ENCODE measurements around the gene ABCD1. TPM values are rescaled to one million over a fixed set of nuclear protein-coding genes. Genes with fewer than 3 reads are reported as not detected.

Gene ABCD1
- total and polyA plus RNA-seq, 4 donors = 4.0 to 10.8 (median 7.6) TPM

DNA sequence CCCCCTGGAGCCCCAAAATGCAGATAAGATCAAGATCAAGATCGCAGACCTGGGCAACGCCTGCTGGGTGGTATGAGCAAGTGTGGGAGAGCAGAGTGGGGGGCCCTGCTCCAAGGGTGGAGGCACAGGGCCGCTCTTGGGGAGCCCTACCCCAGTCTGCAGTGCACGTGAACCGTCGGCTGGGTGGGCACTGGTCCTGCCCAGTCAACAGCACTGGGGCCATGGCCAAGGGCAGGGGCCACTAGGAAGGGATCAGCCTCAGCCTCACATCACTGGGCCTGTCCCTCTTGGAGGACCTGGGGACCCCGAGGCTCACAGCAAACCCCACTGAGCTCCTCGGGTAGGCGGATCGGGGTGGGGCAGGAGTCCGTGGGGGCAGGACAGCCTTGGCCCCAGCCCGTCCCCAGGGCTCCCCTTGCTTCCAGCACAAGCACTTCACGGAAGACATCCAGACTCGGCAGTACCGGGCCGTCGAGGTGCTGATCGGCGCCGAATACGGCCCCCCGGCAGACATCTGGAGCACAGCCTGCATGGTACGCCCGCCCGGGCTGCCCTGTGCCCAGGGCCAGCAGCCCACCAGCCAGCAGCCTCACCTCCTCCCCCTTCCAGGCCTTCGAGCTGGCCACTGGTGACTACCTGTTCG lies 59.8 kb downstream of the ABCD1 start:
- no peak for TF ChIP-seq FOXA2 (IDR thresholded peaks at IDR 0.05)
- TF ChIP-seq GABPA (IDR thresholded peaks at IDR 0.05 in 1 of 2, conservative IDR thresholded peaks at IDR 0.05 in 1 of 2) = no peak
- TF ChIP-seq HNF4A (conservative IDR thresholded peaks at IDR 0.05) = no peak
- no peak for DNase-seq (ENCODE audit: low spot score)
- no peak overlapping the region for H3K27ac ChIP-seq (ENCODE audit: low read depth in 1 of 2, low read length in 2 of 2)
- H3K27me3 ChIP-seq (ENCODE audit: control insufficient read depth in 4 of 4, insufficient read depth in 4 of 4, low read length in 3 of 4) = no peaks in the 10 kb centered on the region
- H3K4me1 ChIP-seq (ENCODE audit: control insufficient read depth in 4 of 4, insufficient read depth in 4 of 4, low read length in 3 of 4) = no peaks in the 10 kb centered on the region
- no peaks in the 10 kb centered on the region for H3K9me3 ChIP-seq (ENCODE audit: control insufficient read depth in 4 of 4, low read length in 3 of 4)
- H3K9ac ChIP-seq (ENCODE audit: low read depth in 1 of 2, low read length in 2 of 2) = no peak overlapping the region
- 97% methylated on average over 27 of the region's 27 CpGs for WGBS
- H3K4me3 ChIP-seq (ENCODE audit: low read depth in 1 of 3, low read length in 3 of 3) = no peak overlapping the region
- peaks cover 5 to 27% (median 8%) of the 10 kb centered on the region in 4 donors for H3K36me3 ChIP-seq (ENCODE audit: control insufficient read depth in 4 of 4, insufficient read depth in 3 of 4, low read depth in 1 of 4, low read length in 3 of 4)

DNA sequence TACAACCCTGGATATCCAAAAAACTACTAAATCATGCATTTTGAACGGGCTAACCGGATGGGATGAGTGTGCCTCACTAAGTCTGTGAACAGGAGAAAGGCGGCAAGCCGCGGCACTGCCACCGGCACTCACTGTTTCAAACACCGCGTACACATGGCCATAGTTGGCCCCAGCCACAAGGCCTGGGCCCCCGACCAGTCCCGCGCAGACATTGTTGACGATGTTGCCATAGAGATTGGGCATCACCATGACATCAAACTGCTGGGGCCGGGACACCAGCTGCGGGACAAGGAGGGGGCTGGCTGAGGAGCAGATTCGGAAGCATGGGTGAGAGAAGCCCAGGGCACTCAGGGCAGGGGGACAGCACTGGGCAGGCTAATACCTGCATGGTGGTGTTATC lies 62.0 kb downstream of the ABCD1 start:
- H3K36me3 ChIP-seq (ENCODE audit: control insufficient read depth in 4 of 4, insufficient read depth in 3 of 4, low read depth in 1 of 4, low read length in 3 of 4) = peaks cover 5 to 29% (median 8%) of the 10 kb centered on the region in 4 donors
- H3K9ac ChIP-seq (ENCODE audit: low read depth in 1 of 2, low read length in 2 of 2) = no peak overlapping the region
- H3K27me3 ChIP-seq (ENCODE audit: control insufficient read depth in 4 of 4, insufficient read depth in 4 of 4, low read length in 3 of 4) = no peaks in the 10 kb centered on the region
- H3K27ac ChIP-seq (ENCODE audit: low read depth in 1 of 2, low read length in 2 of 2) = no peak overlapping the region
- no peaks in the 10 kb centered on the region for H3K4me1 ChIP-seq (ENCODE audit: control insufficient read depth in 4 of 4, insufficient read depth in 4 of 4, low read length in 3 of 4)
- H3K9me3 ChIP-seq (ENCODE audit: control insufficient read depth in 4 of 4, low read length in 3 of 4) = no peaks in the 10 kb centered on the region
- DNase-seq (ENCODE audit: low spot score) = no peak
- WGBS = 95% methylated on average over 15 of the region's 15 CpGs
- H3K4me3 ChIP-seq (ENCODE audit: low read depth in 1 of 3, low read length in 3 of 3) = no peak overlapping the region
- TF ChIP-seq SP1 (IDR thresholded peaks at IDR 0.05) (no peak), YY1 (IDR thresholded peaks at IDR 0.05) (no peak), GABPA (IDR thresholded peaks at IDR 0.05 in 1 of 2, conservative IDR thresholded peaks at IDR 0.05 in 1 of 2) (no peak), ATF3 (IDR thresholded peaks at IDR 0.05) (no peak), HNF4G (IDR thresholded peaks at IDR 0.05) (no peak)
- TF ChIP-seq, protein P1, sequence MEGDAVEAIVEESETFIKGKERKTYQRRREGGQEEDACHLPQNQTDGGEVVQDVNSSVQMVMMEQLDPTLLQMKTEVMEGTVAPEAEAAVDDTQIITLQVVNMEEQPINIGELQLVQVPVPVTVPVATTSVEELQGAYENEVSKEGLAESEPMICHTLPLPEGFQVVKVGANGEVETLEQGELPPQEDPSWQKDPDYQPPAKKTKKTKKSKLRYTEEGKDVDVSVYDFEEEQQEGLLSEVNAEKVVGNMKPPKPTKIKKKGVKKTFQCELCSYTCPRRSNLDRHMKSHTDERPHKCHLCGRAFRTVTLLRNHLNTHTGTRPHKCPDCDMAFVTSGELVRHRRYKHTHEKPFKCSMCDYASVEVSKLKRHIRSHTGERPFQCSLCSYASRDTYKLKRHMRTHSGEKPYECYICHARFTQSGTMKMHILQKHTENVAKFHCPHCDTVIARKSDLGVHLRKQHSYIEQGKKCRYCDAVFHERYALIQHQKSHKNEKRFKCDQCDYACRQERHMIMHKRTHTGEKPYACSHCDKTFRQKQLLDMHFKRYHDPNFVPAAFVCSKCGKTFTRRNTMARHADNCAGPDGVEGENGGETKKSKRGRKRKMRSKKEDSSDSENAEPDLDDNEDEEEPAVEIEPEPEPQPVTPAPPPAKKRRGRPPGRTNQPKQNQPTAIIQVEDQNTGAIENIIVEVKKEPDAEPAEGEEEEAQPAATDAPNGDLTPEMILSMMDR (IDR thresholded peaks at IDR 0.05; ENCODE audit: low read depth, low read length, missing input control) = no peak
- TF ChIP-seq, protein P2, sequence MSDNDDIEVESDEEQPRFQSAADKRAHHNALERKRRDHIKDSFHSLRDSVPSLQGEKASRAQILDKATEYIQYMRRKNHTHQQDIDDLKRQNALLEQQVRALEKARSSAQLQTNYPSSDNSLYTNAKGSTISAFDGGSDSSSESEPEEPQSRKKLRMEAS (IDR thresholded peaks at IDR 0.05) = no peak
- TF ChIP-seq, protein P3, sequence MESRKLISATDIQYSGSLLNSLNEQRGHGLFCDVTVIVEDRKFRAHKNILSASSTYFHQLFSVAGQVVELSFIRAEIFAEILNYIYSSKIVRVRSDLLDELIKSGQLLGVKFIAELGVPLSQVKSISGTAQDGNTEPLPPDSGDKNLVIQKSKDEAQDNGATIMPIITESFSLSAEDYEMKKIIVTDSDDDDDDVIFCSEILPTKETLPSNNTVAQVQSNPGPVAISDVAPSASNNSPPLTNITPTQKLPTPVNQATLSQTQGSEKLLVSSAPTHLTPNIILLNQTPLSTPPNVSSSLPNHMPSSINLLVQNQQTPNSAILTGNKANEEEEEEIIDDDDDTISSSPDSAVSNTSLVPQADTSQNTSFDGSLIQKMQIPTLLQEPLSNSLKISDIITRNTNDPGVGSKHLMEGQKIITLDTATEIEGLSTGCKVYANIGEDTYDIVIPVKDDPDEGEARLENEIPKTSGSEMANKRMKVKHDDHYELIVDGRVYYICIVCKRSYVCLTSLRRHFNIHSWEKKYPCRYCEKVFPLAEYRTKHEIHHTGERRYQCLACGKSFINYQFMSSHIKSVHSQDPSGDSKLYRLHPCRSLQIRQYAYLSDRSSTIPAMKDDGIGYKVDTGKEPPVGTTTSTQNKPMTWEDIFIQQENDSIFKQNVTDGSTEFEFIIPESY (IDR thresholded peaks at IDR 0.05) = no peak

GRCh38 chrX:153789654-153790053 lies 65.0 kb downstream of the ABCD1 start:
- Histone ChIP-seq H3K4me1 (ENCODE audit: control insufficient read depth in 4 of 4, insufficient read depth in 4 of 4, low read length in 3 of 4) (peaks cover 0 to 14% (median 11%) of the 10 kb centered on the region in 4 donors), H3K9ac (ENCODE audit: low read depth in 1 of 2, low read length in 2 of 2) (no peak overlapping the region), H3K27ac (ENCODE audit: low read depth in 1 of 2, low read length in 2 of 2) (no peak overlapping the region), H3K4me3 (ENCODE audit: low read depth in 1 of 3, low read length in 3 of 3) (no peak overlapping the region), H3K36me3 (ENCODE audit: control insufficient read depth in 4 of 4, insufficient read depth in 3 of 4, low read depth in 1 of 4, low read length in 3 of 4) (peaks cover 5 to 29% (median 8%) of the 10 kb centered on the region in 4 donors), H3K27me3 (ENCODE audit: control insufficient read depth in 4 of 4, insufficient read depth in 4 of 4, low read length in 3 of 4) (no peaks in the 10 kb centered on the region), H3K9me3 (ENCODE audit: control insufficient read depth in 4 of 4, low read length in 3 of 4) (no peaks in the 10 kb centered on the region)
- 93% methylated on average over 12 of the region's 12 CpGs for WGBS
- DNase-seq (ENCODE audit: low spot score) = no peak
- TF ChIP-seq, protein P1 (IDR thresholded peaks at IDR 0.05; ENCODE audit: low read depth, low read length, missing input control) = no peak
- TF ChIP-seq HNF4A (conservative IDR thresholded peaks at IDR 0.05) (no peak), GABPA (IDR thresholded peaks at IDR 0.05 in 1 of 2, conservative IDR thresholded peaks at IDR 0.05 in 1 of 2) (no peak), FOXA2 (IDR thresholded peaks at IDR 0.05) (no peak), NR2F2 (IDR thresholded peaks at IDR 0.05) (no peak), FOXA1 (IDR thresholded peaks at IDR 0.05) (no peak), RAD21 (IDR thresholded peaks at IDR 0.05) (no peak), REST (IDR thresholded peaks at IDR 0.05) (no peak), JUND (IDR thresholded peaks at IDR 0.05) (no peak), TAF1 (conservative IDR thresholded peaks at IDR 0.05) (no peak)

Data from liver (tissue), 9 donors.